SU-DHL-6 (cell line): Measurements from ENCODE around the gene SLC25A13.

Experiments used
- CTCF ChIP-seq: fragments of 200-600 bp; sonication (generic); IDR thresholded peaks from one replicate; pipeline ENCODE4 v1.5.1; 2017; ENCODE audit warnings: antibody characterized with exemption, mild to moderate bottlenecking, low read length, moderate library complexity; ENCODE audit not compliant: insufficient read depth, poor library complexity, severe bottlenecking
- EZH2phosphoT487 ChIP-seq: fragments of 200-600 bp; sonication (generic), shearing (Covaris generic); conservative IDR thresholded peaks from 2 replicates; pipeline ENCODE4 v1.6.1; 2018; ENCODE audit warnings: mild to moderate bottlenecking, antibody characterized with exemption, low read length, moderate library complexity, mixed read lengths

- no peak for TF ChIP-seq CTCF
- no peak for TF ChIP-seq EZH2phosphoT487
Observed at GRCh38 chr7:96320442-96320841, 1.5 kb downstream of the SLC25A13 start.
